ENCODE data around the gene AUTS2.

AUTS2 gene

DNA sequence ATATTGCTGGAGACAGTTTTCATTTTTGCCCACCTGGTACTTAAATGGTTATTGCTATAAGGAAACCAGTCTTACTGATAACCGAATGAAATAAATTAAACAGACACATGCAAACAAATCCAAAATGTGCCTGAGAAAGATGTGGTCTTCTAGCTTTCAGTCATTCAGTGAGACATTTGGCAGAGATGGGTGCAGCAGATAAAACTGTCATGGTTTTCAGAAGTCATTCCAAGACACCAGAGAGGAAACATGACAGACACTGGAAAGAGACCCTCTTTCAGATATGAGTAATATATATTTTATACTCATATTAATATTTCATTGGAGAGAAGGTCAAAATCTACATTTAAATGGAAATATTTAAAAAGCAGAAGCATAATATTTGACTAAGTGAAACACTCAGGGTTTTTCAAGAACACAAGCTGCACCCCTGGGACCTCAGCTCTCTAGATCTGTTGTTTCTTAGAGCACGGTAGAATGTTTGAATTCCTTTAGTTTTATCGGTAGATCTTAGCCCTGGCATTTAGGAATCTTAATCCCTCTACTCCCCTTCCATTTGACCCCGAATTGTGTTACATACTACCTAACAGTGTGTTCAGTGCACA, 246.1 kb downstream of the AUTS2 start:
- DNase-seq (ENCODE audit: low read depth) = peak; percentile 71
- TF ChIP-seq, protein P1, sequence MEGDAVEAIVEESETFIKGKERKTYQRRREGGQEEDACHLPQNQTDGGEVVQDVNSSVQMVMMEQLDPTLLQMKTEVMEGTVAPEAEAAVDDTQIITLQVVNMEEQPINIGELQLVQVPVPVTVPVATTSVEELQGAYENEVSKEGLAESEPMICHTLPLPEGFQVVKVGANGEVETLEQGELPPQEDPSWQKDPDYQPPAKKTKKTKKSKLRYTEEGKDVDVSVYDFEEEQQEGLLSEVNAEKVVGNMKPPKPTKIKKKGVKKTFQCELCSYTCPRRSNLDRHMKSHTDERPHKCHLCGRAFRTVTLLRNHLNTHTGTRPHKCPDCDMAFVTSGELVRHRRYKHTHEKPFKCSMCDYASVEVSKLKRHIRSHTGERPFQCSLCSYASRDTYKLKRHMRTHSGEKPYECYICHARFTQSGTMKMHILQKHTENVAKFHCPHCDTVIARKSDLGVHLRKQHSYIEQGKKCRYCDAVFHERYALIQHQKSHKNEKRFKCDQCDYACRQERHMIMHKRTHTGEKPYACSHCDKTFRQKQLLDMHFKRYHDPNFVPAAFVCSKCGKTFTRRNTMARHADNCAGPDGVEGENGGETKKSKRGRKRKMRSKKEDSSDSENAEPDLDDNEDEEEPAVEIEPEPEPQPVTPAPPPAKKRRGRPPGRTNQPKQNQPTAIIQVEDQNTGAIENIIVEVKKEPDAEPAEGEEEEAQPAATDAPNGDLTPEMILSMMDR (IDR thresholded peaks at IDR 0.05; ENCODE audit: insufficient read depth, low read depth, low read length, missing control alignments) = no peak
- no peak overlapping the region for H3K4me3 ChIP-seq (ENCODE audit: low read depth, low read length)

- no peak overlapping the region for H3K4me3 ChIP-seq (ENCODE audit: low read depth, low read length)
- TF ChIP-seq, protein P1 (IDR thresholded peaks at IDR 0.05; ENCODE audit: insufficient read depth, low read depth, low read length, missing control alignments) = no peak
- peak; percentile 26 for DNase-seq (ENCODE audit: low read depth)
Measured at GRCh38 chr7:69845721-69846495, 247.6 kb downstream of the AUTS2 start.

GRCh38 chr7:69847921-69848612, 249.8 kb downstream of the AUTS2 start:
- H3K4me3 ChIP-seq (ENCODE audit: low read depth, low read length) = no peak overlapping the region
- TF ChIP-seq, protein P1 (IDR thresholded peaks at IDR 0.05; ENCODE audit: insufficient read depth, low read depth, low read length, missing control alignments) = no peak
- no peak for DNase-seq (ENCODE audit: low read depth)

- no peak overlapping the region for H3K4me3 ChIP-seq (ENCODE audit: low read depth, low read length)
- TF ChIP-seq, protein P1 (IDR thresholded peaks at IDR 0.05; ENCODE audit: insufficient read depth, low read depth, low read length, missing control alignments) = no peak
- DNase-seq (ENCODE audit: low read depth) = no peak
Measured at GRCh38 chr7:69849268-69849667, 251.0 kb downstream of the AUTS2 start.

DNA sequence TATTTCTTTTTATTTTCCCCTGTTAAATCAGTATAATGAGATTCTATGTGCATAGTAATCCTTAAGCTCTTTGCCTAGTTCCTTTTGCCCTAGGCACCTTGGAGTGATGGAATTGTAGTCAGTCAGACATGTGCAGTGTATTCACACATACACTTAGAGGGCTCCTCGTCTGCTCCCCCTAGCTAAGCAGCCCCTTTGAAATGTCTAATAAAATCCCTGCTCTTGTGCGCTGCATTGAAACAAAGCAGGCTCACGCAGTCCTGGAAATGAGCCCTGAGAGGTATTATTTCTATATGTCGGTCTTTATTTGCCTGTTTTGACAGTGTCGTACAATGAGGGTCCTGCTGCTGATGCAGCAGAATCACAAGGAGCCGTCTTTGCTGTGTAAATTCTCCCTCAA, 258.7 kb downstream of the AUTS2 start:
- H3K4me3 ChIP-seq (ENCODE audit: low read depth, low read length) = no peak overlapping the region
- DNase-seq (ENCODE audit: low read depth) = no peak
- TF ChIP-seq, protein P1 (IDR thresholded peaks at IDR 0.05; ENCODE audit: insufficient read depth, low read depth, low read length, missing control alignments) = no peak

- TF ChIP-seq, protein P1 (IDR thresholded peaks at IDR 0.05; ENCODE audit: insufficient read depth, low read depth, low read length, missing control alignments) = no peak
- DNase-seq (ENCODE audit: low read depth) = no peak
- no peak overlapping the region for H3K4me3 ChIP-seq (ENCODE audit: low read depth, low read length)
Measured at GRCh38 chr7:69858471-69858870, 260.2 kb downstream of the AUTS2 start.
